Measurements from ENCODE around the gene GTPBP4.

GTPBP4 gene

DNA sequence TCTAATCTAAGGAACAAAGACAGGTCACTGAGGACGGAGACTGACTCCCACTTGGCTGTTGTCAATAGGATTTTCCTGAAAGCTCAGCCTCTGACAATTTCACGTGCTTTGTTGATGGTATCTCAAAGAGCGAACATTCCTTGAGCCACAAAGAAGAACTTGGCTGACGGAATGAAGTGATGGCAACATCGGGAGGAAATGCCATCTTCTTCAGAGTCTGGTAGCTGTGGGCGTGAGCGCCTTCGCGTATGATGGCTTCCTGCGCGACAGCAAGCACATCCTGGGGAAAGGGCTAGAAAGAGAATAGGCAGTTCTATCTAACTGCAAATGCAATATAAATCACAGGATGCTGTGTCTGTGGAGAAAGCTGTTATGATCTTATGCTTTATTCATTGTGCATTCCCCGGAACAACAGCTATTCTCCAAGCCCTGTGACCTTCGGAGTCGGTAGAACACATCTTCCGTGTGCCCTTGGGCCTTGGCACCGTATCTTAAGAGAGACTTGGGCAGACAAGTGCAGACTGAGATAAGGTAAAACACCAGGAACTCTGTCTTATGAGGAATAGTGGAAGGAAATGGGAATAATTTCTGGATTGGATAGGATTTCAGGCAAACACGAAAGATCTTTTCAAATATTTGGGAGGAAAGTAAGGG lies 19.6 kb upstream of the GTPBP4 start:
- no peak for DNase-seq

DNA sequence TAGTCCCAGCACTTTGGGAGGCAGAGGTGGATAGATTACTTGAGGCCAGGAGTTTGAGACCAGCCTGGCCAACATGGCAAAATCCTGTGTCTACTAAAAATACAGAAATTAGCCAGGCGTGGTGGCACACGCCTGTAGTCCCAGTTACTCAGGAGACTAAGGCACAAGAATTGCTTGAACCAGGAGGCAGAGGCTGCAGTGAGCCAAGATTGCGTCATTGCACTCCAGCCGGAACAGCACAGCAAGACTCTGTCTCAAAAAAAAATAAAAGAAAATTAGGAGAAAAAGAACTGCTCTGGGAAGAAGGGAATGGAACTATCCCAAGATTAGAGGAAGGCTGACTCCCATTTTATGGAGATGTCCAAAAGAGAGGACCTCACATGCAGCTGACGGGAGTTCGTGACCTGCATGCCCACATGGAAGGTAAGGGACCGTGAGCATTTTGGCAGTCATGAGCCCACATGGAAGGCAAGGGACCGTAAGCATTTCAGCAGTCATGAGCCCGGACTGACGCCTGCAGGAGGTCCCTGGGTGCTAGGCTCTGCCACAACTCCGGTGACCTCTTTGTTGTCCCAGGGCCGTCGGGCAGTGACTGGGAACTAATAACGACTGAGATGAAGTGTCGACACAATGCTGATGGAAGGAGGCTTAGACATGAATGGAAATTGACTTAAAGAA lies 18.6 kb upstream of the GTPBP4 start:
- no peak for DNase-seq

DNA sequence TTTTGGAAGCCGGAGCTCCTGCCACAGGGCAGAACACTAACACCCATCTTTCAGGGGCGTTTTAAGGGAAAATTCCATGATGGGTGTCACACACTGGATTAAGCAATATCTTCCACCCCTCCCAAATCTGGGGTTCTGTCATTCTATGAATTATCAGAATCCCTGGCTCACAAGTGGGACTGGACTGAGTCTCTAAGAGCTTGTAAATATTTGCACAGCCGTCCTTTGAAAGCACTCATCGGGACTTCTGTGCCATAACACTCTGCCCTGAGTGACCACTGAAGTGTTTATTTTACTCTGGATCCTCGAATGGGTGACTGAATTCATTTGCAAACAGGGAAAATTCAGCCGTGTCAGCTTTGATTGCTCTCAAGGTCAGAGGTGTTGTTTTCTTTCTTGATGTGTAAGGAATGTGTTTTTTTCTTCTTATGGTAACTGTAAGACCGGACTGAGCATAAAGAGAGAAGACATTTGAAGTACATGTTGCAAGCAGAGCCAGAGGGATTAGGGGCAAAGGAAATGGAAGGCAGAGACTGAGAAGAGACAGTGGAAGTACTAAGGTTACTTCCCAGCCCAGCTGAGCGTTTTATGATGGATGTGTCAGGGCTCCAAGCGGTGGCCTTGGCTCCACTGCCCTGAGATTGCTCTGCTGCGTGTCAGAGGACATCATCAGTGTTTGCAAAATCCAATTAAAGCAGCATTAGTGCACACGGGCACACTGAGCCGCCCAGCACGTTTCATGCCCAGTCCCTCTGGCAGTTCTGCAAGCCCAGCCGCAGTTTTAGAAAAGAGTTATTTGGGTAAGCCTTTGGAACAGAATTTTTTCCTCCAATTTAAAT lies 17.7 kb upstream of the GTPBP4 start:
- DNase-seq: no peak

DNA sequence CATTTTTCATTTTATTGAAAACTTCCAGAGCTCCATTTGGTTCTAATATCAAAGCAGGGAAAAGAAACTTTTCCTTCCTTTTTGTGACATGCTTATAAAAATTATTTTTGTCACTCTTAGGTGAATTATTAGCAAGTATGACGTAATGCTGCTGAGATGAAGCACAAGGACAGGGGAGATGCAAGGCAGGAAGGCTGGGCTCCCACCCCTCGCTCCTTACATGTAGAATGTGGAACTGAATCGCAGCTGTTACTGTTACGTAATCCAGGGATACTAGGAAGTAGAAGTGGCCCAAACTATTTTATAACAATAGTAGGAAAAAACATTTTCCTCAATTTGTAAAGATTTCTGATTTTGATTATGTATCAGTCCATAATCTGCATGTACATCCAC lies 17.1 kb upstream of the GTPBP4 start:
- DNase-seq: no peak

DNA sequence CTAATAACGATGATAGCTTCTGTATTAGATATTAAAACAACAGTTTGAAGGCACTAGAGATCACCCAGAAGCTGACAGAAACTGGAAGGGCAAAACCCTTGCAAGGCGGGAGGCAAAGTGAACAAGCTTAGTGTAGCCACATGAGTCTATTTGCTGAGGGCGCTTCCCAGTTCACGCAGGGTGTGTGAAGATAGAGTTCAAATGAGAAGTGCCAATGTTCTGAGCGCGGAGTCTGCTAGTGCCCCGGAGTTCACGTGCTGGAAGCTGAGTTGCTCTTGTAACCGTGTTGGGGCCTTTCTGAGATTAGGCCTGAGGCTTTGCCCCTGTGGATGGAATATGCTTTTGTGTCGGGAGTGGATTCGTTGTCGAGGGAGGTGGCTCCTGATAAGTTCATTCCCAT lies 16.6 kb upstream of the GTPBP4 start:
- DNase-seq: no peak

DNA sequence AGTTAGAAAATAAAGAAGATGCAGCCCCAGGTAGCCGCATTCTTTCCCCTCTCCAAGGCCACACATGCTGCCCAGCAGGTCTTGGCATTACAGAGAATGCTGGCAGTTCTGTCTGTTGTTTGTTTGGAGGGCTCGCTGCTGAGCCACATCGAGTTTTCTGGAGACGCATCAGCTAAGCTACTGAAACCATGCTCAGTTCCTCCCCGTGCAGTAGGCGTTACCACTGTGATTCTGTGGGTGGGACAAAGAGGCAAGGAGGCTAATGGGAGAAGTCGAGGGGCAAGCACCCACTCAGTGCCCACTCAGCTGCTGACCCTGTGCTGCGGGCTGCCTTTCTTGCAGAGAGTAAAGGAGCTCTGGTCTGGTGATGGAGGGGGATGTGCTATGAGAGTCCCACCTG lies 15.5 kb upstream of the GTPBP4 start:
- DNase-seq: no peak

DNA sequence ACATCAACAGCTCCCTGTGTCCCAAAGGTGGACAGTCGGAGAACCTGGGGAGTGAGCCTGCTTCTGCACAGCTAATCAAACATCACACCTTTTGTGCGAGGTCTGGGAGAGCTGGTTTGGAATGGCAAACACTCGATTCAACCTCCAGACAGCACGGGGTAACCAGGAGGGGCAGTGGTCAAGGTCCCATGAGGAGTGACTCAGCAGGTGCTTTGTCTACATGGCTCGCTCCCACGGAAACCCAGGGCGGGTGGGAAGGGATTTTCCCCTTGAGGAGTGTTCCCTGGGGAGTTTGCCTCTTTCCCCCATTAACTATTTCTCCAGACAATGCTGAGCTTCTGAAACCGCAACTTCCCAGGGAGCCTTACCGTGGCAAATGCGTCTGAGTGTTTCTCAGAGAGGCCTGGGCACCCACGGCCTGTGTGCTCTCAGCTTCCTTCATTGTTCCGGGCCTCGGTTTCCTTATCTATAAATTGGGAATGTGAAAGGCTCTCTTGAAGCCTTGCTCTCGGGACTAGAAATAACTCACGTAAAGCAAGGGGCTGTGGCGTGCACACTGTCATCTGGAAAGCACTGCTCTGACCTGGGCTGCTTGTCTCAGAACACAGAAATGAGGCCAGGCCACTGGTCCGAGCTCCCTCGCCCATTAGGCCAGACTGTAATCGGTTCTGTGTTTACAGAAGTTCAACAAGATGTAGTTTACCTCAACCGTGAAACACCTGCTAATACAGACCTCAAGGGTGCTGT lies 14.0 kb upstream of the GTPBP4 start:
- DNase-seq: no peak

DNA sequence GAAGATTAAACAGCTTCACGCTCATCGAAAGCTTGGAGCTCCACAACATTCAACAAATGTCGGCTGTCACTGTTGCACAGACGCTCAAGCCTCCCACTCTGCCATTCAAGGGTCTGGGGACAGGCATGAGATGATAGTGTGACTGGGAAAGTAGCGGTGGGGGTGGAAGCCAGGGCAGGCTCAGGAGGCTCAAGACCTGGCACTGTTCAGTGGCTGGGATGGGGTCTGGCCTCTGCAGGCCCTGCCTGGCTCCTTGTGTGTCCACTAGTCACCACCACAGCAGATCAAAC lies 13.5 kb upstream of the GTPBP4 start:
- no peak for DNase-seq

DNA sequence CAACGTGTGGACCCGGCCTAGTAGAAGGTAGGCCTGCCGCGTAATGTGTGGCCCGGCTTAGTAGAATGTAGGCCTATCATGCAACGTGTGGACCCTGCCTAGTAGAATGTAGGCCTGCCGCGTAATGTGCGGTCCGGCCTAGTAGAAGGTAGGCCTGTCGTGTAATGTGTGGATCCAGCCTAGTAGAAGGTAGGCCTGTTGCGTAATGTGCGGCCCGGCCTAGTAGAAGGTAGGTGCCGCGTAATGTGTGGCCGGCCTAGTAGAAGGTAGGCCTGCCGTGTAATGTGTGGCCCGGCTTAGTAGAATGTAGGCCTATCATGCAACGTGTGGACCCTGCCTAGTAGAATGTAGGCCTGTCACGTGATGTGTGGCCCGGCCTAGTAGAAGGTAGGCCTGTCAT lies 11.9 kb upstream of the GTPBP4 start:
- DNase-seq: no peak

DNA sequence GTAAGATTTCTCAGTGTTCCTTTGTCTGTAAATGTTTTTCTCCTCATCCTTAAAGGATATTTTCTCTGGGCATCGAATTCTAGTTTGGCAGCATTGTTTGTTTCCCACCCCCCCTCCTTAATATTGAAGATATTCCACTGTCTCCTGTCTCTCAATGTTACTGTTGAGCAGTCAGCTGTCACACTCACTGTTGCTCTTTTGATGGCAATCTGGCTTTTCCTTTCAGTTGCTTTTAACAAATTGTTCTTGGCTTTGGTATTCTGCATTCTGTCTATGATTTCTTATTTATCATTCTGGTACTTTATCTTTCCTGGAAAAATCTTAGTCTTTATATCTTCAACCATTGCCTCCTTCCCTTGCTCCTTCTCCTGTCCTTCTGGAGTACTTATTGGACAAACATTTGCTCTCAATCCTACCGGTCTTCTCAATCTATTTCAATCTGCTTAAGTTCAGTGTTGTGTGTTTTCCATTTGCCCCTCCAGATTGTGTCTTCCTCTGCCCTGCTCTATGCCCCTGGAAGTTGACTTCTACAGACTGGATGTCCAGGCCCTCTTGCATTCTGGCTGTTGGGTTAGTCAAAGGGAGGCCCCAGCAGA lies 9.3 kb upstream of the GTPBP4 start:
- no peak for DNase-seq

DNA sequence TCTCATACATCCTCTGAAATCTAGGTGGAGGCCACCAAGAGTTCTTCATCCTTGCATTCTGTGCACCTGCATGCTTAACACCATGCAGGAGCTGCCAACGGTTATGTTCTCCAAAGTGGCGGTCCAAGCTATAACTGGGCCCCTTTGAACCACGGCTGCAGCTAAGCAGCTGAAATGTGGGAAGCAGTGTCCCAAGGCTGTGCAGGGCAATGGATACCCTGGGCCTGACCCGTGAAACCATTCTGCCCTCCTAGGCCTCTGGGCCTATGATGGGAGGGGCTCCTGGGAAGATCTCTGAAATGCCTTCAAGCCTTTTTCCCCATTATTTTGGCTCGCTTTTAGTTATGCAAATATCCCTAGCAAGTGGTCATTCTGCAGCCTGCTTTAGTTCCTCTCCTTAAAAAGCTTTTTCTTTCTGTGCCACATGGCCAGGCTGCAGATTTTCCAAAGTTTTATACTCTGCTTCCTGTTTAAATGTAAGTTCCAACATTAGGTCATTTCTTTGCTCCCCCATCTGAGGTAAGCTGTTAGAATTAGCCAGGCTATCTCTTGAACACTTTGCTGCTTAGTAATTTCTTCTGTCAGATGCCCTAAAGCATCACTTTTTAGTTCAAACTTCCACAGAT lies 7.7 kb upstream of the GTPBP4 start:
- no peak for DNase-seq

DNA sequence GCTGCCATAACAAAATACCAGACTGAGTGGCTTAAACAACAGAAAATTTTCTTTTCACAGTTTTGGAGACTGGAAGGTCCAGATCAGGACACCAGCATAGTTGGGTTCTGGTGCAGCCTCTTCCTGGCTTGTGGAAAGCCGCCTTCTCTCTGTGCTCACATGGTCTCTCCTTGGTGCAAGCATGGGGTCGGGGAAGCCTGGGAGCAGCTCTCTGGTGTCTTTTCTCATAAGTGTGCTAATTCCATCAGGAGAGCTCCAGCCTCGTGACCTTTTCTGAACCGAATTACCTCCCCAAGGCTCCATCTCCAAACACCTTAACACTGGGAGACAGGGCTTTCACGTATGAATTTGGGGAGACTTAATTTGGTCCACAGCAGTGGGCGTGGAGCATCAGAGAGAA lies 4.8 kb upstream of the GTPBP4 start:
- no peak for DNase-seq

DNA sequence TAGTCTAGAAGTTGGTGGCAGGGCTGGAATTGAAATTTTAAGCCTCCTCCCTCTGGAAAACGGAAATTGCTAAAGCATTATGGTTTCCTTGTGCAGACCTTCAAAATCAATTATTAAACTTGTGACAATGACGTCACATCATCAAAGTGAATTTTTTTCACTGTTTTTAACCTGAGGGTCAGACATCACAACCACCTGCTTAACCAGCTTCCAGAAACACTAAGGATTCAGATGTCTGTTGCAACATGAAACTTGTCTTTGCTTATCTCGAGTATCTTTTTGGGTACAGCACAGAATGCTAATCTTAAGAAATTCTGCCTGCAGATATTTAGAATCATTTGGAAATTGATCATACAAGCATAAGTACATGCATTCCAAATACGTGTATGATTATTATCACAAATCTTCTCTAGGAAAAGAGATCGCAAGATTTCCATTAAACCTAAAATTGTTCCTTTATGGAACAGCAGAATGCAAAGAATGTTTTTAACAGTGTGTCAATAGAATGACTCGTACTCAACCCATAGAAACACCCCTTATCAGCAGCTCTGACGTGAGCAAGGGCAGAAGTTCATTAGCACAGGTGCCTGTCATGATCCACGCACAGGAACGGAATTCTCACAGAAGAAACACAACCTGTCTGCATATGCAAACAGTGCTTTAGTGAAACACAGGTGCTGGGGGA lies 4.1 kb upstream of the GTPBP4 start:
- DNase-seq: no peak

DNA sequence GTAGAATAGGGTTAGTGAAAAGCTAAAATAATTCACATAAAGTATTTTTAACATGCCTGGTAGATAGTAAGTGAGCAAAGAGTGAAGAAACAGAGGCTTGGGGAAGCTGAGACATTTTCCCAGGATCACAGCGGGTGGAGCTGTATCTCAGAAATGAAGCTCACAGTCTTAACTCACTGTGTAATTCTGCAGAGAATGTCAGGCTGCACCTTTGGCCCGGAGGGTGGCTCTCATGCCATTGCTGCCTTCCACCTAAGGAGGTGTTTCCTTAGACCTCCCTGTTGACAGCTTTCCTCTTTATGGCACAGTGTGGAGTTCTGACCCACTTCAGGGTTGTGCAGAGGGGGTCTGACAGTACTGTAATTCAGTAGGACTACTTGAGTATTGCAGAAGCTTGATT lies 2.9 kb upstream of the GTPBP4 start:
- DNase-seq: no peak

DNA sequence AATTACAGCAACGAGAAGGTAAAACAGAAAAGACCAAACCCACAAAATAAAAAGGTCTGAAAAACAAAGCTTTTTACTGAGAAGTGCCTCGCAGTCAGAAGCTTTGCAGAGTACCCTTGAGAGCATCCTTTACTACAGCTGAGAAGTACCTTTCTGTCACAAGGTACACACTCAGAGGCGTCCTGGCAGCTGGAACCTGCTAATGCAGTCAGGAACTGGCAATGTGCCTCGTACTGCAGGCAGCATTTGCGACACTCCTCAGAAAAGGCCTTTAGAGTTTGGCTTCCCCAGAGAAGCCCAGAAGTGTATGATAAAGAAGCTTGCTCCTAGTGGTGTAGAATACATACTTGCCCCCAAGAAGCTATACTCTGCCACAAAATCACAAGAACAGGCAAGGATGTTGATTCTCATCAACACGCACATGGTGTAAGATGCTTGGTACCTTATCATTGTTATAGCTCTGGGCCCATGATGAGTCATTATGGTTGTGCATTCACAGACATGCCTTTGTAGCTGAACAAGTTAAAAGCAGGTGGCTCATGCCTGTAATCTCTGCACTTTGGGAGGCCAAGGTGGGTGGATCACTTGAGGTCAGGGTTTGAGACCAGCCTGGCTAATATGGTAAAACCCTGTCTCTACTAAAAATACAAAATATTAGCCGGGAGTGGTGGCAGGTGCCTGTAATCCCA lies 2.0 kb upstream of the GTPBP4 start:
- no peak for DNase-seq

DNA sequence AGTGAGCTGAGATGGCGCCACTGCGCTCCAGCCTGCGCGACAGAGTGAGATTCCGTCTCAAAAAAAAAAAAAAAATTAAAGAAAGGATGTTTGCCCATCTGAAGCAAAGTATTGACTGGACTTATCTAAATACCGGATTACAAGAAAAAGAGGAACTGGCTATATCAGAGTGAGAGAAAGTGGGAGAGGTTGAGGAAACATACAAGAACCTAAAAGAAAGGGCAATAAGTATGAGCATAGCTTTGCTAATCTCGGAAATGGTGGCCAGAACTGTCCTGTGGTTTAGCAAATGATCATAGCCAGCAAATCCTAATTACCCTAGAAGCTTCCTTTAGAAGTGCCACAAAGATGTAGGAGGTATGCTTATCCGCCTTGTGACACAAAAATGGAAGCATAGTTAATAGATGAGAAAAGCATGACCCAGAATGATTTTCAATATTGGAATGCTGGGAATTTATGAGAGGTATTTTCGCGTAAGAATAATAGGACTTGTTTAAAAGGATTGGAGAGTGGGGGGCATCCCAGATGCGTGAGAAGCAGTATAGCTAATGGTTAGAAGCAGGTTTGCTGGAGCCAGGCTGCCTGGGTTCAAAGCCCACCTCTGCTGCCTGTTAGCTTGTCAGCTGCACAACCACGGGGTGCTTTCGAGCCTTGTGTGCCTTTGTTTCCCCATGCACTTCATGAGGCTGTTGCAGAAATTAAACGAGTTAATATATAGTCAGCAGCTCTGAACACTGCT lies 1.2 kb upstream of the GTPBP4 start:
- DNase-seq: no peak

DNA sequence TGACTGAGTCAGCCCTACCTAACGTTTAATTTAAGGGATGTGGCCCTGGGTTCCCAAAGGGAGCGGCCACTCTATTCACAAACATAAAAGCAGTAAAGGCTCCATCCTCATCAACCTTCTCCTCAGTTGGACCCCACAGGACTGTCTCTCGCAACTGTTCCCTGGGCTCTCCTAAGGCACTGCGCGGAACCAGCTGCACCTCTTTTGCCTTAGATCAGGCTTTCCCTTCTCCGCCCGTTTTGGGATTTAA lies 689 bp upstream of the GTPBP4 start:
- no peak for DNase-seq

DNA sequence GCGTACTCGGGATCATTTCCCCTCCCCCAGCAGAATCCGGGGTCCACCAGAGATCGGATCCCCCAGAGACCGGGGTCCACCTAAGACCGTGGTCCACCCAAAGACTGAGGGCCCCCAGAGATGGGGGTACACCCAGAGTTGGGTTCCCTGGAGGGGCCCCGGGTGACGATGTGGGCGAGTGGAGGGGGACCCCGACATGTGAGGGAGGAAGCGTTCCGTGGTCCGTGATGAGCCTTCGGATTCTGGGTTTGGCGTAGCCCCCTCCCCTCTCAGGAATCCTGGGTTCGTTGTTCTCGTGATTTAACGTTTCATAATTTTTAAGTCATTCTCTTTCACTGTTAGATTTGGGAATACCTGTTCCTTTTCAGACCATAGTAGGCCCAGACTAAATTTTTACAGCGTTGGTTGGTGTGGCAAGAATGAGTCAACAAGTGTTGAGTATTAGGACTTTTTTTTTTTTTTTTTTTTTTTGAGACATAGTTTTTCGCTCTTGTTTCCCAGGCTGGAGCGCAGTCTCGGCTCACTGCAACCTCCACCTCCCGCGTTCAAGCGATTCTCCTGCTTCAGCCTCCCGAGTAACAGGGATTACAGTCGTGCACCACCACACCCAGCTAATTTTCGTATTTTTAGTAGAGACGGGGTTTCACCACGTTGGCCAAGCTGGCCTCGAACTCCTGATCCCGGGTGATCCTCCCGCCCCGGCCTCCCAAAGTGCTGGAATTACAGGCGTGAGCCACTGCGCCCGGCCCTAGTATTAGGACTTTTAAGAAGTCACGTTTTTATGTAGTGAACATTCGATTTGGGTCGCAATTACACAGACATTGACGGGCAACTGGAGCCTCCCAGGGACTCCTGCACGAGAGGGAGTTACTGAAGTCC lies 672 bp downstream of the GTPBP4 start:
- DNase-seq: no peak

DNA sequence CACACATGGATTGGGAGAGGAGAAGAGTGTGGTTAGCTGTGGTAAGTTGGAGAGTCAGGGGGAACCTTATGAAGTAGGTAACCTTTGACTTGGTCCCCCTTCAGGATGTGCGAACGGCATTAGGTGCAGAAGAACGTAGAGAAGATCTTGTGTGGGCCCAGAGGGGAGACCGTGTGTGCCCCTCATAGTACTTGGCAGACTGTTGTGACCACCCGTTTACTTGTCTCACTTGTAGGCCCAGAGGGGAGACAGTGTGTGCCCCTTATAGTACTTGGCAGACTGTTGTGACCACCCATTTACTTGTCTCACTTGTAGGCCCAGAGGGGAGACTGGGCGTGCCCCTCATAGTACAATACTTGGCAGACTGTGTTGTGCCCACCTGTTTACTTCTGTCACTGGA lies 2.6 kb downstream of the GTPBP4 start:
- no peak for DNase-seq

DNA sequence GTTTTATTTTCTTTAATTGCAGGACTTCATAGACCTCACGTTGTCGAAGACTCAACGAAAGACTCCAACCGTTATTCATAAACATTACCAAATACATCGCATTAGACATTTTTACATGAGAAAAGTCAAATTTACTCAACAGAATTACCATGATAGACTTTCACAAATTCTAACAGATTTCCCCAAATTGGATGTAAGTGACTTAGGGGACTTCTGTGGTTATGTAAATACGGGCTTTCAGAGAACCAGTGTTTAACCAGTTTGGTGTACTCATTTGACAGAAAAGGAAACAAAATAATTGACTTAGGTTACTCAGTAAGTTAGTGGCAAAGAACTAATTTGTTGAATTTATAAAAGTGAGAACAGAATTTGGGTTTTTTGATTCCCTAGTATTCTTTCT lies 4.2 kb downstream of the GTPBP4 start:
- DNase-seq: no peak
